ENCODE measurements around the gene AKT2. TPM values are rescaled to one million over a fixed set of nuclear protein-coding genes. Genes with fewer than 3 reads are reported as not detected.

AKT2 gene
- total RNA-seq, 2 donors from 2014 or later = 190 to 208 TPM

DNA sequence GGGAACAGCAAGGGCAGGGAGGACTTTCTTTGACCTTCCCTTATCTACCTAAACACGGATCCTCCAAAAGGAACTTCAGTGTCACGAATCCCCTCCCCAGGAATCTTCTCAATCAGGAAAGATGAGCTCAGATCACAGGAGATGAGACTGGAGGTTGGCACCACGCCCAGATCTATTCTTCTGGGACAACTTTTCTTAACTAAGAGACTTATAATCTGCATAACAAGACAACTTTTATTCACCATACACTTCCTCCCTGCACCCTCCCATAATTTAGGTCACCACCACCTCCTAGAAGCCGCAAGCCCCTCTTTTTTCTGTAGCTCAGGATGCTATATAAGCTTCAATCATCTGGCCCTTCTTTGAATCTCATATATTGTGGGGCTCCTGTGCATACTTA, 19.2 kb upstream of the AKT2 start:
- Mint-ChIP-seq H3K4me3 (no peak overlapping the region), H3K27ac (no peak overlapping the region), H3K36me3 (ENCODE audit: low read depth) (no peaks in the 10 kb centered on the region), H3K9me3 (no peaks in the 10 kb centered on the region), H3K27me3 (ENCODE audit: insufficient read depth) (no peaks in the 10 kb centered on the region), H3K4me1 (no peaks in the 10 kb centered on the region)
- H3K9me3 ChIP-seq (ENCODE audit: control insufficient read depth, low read length) = no peaks in the 10 kb centered on the region
- H3K4me1 ChIP-seq (ENCODE audit: control insufficient read depth, insufficient read depth, low read length) = no peaks in the 10 kb centered on the region
- H3K9ac ChIP-seq (ENCODE audit: extremely low read depth, low read length, poor library complexity, severe bottlenecking) = no peak overlapping the region
- H3K4me3 ChIP-seq (ENCODE audit: low read length) = no peak overlapping the region
- 71 to 73% methylated on average over 4 of the region's 4 CpGs for WGBS, 2 experiments (ENCODE audit: insufficient coverage in 1 of 2, insufficient read length in 1 of 2)
- TF ChIP-seq, protein P1, sequence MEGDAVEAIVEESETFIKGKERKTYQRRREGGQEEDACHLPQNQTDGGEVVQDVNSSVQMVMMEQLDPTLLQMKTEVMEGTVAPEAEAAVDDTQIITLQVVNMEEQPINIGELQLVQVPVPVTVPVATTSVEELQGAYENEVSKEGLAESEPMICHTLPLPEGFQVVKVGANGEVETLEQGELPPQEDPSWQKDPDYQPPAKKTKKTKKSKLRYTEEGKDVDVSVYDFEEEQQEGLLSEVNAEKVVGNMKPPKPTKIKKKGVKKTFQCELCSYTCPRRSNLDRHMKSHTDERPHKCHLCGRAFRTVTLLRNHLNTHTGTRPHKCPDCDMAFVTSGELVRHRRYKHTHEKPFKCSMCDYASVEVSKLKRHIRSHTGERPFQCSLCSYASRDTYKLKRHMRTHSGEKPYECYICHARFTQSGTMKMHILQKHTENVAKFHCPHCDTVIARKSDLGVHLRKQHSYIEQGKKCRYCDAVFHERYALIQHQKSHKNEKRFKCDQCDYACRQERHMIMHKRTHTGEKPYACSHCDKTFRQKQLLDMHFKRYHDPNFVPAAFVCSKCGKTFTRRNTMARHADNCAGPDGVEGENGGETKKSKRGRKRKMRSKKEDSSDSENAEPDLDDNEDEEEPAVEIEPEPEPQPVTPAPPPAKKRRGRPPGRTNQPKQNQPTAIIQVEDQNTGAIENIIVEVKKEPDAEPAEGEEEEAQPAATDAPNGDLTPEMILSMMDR (conservative IDR thresholded peaks at IDR 0.05) = no peak
- H3K27ac ChIP-seq (ENCODE audit: low read depth, low read length) = no peak overlapping the region
- no peak for DNase-seq
- no peaks in the 10 kb centered on the region for H3K27me3 ChIP-seq (ENCODE audit: control insufficient read depth, insufficient read depth, low read length, poor library complexity, severe bottlenecking)
- H3K36me3 ChIP-seq (ENCODE audit: control insufficient read depth, insufficient read depth, low read length) = no peaks in the 10 kb centered on the region

DNA sequence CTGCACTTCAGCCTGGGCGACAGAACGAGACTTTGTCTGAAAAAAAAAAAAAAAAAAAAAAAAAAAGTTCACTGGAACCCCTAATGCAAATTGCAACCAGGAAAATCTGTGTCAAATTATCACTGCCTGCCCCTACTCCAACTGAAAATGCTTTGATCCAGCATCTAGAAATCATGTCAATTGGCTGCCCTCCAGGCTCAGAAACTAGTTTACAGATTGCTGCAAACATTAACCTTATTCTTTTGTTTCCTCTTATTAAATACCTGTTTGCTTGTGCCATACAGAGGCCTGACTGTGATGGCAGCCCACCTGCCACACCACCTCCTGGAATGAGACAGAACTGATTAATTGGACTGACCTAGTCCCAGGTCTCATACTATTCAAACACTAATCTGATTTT, 18.6 kb upstream of the AKT2 start:
- Mint-ChIP-seq H3K4me3 (no peak overlapping the region), H3K9me3 (no peaks in the 10 kb centered on the region), H3K27me3 (ENCODE audit: insufficient read depth) (no peaks in the 10 kb centered on the region), H3K4me1 (no peaks in the 10 kb centered on the region), H3K27ac (no peak overlapping the region), H3K36me3 (ENCODE audit: low read depth) (no peaks in the 10 kb centered on the region)
- no peak for DNase-seq
- 100% methylated on average over 2 of the region's 2 CpGs; no CpG with 5 or more reads in 1 of the 2 experiments for WGBS, 2 experiments (ENCODE audit: insufficient coverage in 1 of 2, insufficient read length in 1 of 2)
- no peak overlapping the region for H3K27ac ChIP-seq (ENCODE audit: low read depth, low read length)
- H3K4me1 ChIP-seq (ENCODE audit: control insufficient read depth, insufficient read depth, low read length) = no peaks in the 10 kb centered on the region
- TF ChIP-seq, protein P1 (conservative IDR thresholded peaks at IDR 0.05) = no peak
- no peak overlapping the region for H3K4me3 ChIP-seq (ENCODE audit: low read length)
- H3K27me3 ChIP-seq (ENCODE audit: control insufficient read depth, insufficient read depth, low read length, poor library complexity, severe bottlenecking) = no peaks in the 10 kb centered on the region
- no peaks in the 10 kb centered on the region for H3K36me3 ChIP-seq (ENCODE audit: control insufficient read depth, insufficient read depth, low read length)
- no peaks in the 10 kb centered on the region for H3K9me3 ChIP-seq (ENCODE audit: control insufficient read depth, low read length)
- H3K9ac ChIP-seq (ENCODE audit: extremely low read depth, low read length, poor library complexity, severe bottlenecking) = no peak overlapping the region

DNA sequence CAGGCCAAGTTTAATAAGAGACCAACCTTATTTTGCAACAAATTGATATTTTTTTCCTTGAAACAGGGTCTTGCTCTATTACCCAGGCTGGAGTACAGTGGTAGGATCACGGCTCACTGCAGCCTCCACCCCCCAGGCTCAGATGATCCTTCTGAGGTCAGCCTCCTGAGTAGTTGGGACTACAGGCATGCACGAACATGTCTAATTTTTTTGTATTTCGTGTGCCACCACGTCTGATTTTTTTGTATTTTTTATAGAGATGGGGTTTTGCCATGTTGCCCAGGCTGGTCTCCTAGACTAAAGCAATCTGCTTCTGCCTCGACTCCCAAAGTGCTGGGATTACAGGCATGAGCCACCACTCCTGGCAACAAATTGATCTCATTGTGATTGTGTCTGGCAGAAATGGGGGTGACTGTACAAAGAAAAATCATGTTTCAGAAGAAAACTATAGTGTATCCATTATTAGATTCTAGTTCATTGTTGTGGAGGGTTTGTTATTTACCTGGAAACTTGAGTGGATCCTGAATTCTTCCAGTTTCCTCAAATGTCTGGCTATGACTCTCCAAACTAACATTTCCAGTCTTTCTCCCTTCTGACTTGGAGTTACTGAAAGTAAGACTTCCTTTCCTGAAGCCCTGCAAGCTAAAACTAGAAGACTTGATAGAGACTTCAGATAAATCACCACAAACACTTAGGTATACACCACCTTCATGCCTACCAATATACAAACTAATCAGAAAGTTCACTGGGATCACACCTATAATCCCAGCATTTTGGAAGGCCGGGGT, 17.3 kb upstream of the AKT2 start:
- no peaks in the 10 kb centered on the region for H3K4me1 Mint-ChIP-seq
- H3K36me3 ChIP-seq (ENCODE audit: control insufficient read depth, insufficient read depth, low read length) = no peaks in the 10 kb centered on the region
- no peaks in the 10 kb centered on the region for H3K27me3 Mint-ChIP-seq (ENCODE audit: insufficient read depth)
- H3K27ac ChIP-seq (ENCODE audit: low read depth, low read length) = no peak overlapping the region
- no peaks in the 10 kb centered on the region for H3K36me3 Mint-ChIP-seq (ENCODE audit: low read depth)
- H3K4me1 ChIP-seq (ENCODE audit: control insufficient read depth, insufficient read depth, low read length) = no peaks in the 10 kb centered on the region
- H3K27me3 ChIP-seq (ENCODE audit: control insufficient read depth, insufficient read depth, low read length, poor library complexity, severe bottlenecking) = no peaks in the 10 kb centered on the region
- no peaks in the 10 kb centered on the region for H3K9me3 ChIP-seq (ENCODE audit: control insufficient read depth, low read length)
- H3K9me3 Mint-ChIP-seq = no peaks in the 10 kb centered on the region
- H3K9ac ChIP-seq (ENCODE audit: extremely low read depth, low read length, poor library complexity, severe bottlenecking) = no peak overlapping the region
- 85 to 88% methylated on average over 6 of the region's 6 CpGs for WGBS, 2 experiments (ENCODE audit: insufficient coverage in 1 of 2, insufficient read length in 1 of 2)
- TF ChIP-seq, protein P1 (conservative IDR thresholded peaks at IDR 0.05) = no peak
- H3K4me3 Mint-ChIP-seq = no peak overlapping the region
- H3K27ac Mint-ChIP-seq = no peak overlapping the region
- no peak overlapping the region for H3K4me3 ChIP-seq (ENCODE audit: low read length)
- DNase-seq = no peak
